Endothelial cell of umbilical vein (primary cell): ENCODE data around the gene KCTD21. TPM values are rescaled to one million over a fixed set of nuclear protein-coding genes. Genes with fewer than 3 reads are reported as not detected.

ENCODE experiments used
- BruUV-seq: library from RNA; stranded (reverse); fragments of 400-500 nt; replicated peaks from 2 replicates; lab custom pipeline; 2021; lab: Mats Ljungman, UMichigan
- CTCF ChIA-PET: fragments of 300-600, 350-600 bp; sonication (Branson Sonifier 250); formaldehyde crosslinking; loops from one replicate; lab custom pipeline; 2021; ENCODE audit warnings: antibody characterized with exemption, inconsistent platforms; lab: Charles Lee
- POLR2A ChIA-PET: fragments of 300-600, 350-600 bp; sonication (Branson Sonifier 250); formaldehyde crosslinking; loops from one replicate; lab custom pipeline; 2021; ENCODE audit warnings: antibody characterized with exemption, inconsistent platforms; lab: Charles Lee
- DNase-seq: peaks from one replicate; pipeline ENCODE4 v3.0.0-alpha.2; 2011; ENCODE audit warnings: low read depth, low spot score
- FAIRE-seq: peaks from 2 replicates; lab custom pipeline; 2011; peaks lifted over from hg19 to GRCh38; lab: Jason Lieb, UNC
- H2AFZ ChIP-seq: 2 replicates; pipeline ENCODE4 v1.6.0; 2012; ENCODE audit warnings: low read depth, low read length, control low read depth, inconsistent platforms
- H3K27ac ChIP-seq: 2 replicates; pipeline ENCODE4 v1.5.1; 2011; ENCODE audit warnings: low read depth, mild to moderate bottlenecking, control low read depth, low read length, moderate library complexity; ENCODE audit not compliant: insufficient read depth
- H3K27me3 ChIP-seq, 2 experiments: 2 replicates each; pipeline versions ENCODE4 v1.6.0 to v1.6.1; 2011; ENCODE audit warnings: low read length in 2 of 2, mixed read lengths in 1 of 2; ENCODE audit not compliant: control insufficient read depth in 2 of 2, insufficient read depth in 2 of 2
- H3K36me3 ChIP-seq, 2 experiments: 2 replicates in 1 of 2; 3 replicates in 1 of 2; pipeline ENCODE4 v1.5.1; 2011; ENCODE audit warnings: low read length in 2 of 2, mild to moderate bottlenecking in 1 of 2, moderate library complexity in 1 of 2; ENCODE audit not compliant: control insufficient read depth in 2 of 2, insufficient read depth in 2 of 2; ENCODE audit errors: extremely low read depth in 1 of 2
- H3K4me1 ChIP-seq: 3 replicates; pipeline ENCODE4 v1.5.1; 2011; ENCODE audit warnings: mild to moderate bottlenecking, low read length; ENCODE audit not compliant: control insufficient read depth, insufficient read depth; ENCODE audit errors: extremely low read depth
- H3K4me2 ChIP-seq: 2 replicates; pipeline ENCODE4 v1.6.1; 2011; ENCODE audit warnings: low read length, control low read depth, mixed read lengths; ENCODE audit not compliant: insufficient read depth
- H3K4me3 ChIP-seq, 3 experiments: fragments of 200-600 bp in 1 of 3; sonication (generic), shearing (Covaris generic) in 1 of 3; replicated peaks in 1 of 3; 2 replicates each; pipeline ENCODE4 v1.5.1; 2011 to 2016; ENCODE audit warnings: control low read depth in 3 of 3, low read length in 3 of 3, mild to moderate bottlenecking in 2 of 3, inconsistent platforms in 1 of 3, low read depth in 1 of 3, moderate library complexity in 1 of 3; ENCODE audit not compliant: insufficient read depth in 1 of 3
- H3K79me2 ChIP-seq: 2 replicates; pipeline ENCODE4 v1.6.0; 2012; ENCODE audit warnings: low read length, inconsistent platforms; ENCODE audit not compliant: control insufficient read depth, insufficient read depth
- H3K9ac ChIP-seq: replicated peaks from 2 replicates; pipeline ENCODE3; 2011; ENCODE audit warnings: low read length, control low read depth; ENCODE audit not compliant: insufficient read depth; ENCODE audit errors: extremely low read depth
- H3K9me1 ChIP-seq: replicated peaks from 3 replicates; pipeline ENCODE4 v1.6.0; 2011; ENCODE audit warnings: mild to moderate bottlenecking, low read length; ENCODE audit not compliant: control insufficient read depth, insufficient read depth; ENCODE audit errors: extremely low read depth
- H3K9me3 ChIP-seq: replicated peaks from 2 replicates; pipeline ENCODE4 v1.5.1; 2012; ENCODE audit warnings: low read length, inconsistent platforms; ENCODE audit not compliant: control insufficient read depth, insufficient read depth
- H4K20me1 ChIP-seq: replicated peaks from 2 replicates; pipeline ENCODE3; 2011; ENCODE audit warnings: mild to moderate bottlenecking, low read length; ENCODE audit not compliant: control insufficient read depth, insufficient read depth; ENCODE audit errors: extremely low read depth
- EZH2 ChIP-seq: IDR thresholded peaks from 2 replicates; pipeline ENCODE4 v1.6.1; 2012; ENCODE audit warnings: borderline replicate concordance, low read depth, mild to moderate bottlenecking, moderate library complexity, low read length, inconsistent platforms; ENCODE audit not compliant: severe bottlenecking
- FOS ChIP-seq: IDR thresholded peaks from 2 replicates; pipeline ENCODE4 v1.6.1; 2011; ENCODE audit warnings: mild to moderate bottlenecking, low read length, moderate library complexity, borderline replicate concordance; ENCODE audit not compliant: insufficient read depth
- GATA2 ChIP-seq: IDR thresholded peaks from 2 replicates; pipeline ENCODE4 v1.7.0; 2011; ENCODE audit warnings: low read depth, mild to moderate bottlenecking, moderate library complexity, mixed read lengths, low read length; ENCODE audit not compliant: insufficient read length, insufficient read depth
- JUN ChIP-seq: IDR thresholded peaks from 2 replicates; pipeline ENCODE4 v1.6.1; 2011; ENCODE audit warnings: borderline replicate concordance, low read depth; ENCODE audit not compliant: insufficient read length, insufficient read depth
- MAX ChIP-seq: IDR thresholded peaks from 2 replicates; pipeline ENCODE4 v1.6.1; 2011; ENCODE audit not compliant: insufficient read depth, insufficient read length
- MYC ChIP-seq: IDR thresholded peaks from one replicate; pipeline ENCODE4 v1.6.1; 2011; ENCODE audit warnings: mild to moderate bottlenecking, low read depth, low read length
- POLR2A ChIP-seq: IDR thresholded peaks from 2 replicates; pipeline ENCODE4 v1.6.1; 2012; ENCODE audit warnings: low read depth, mild to moderate bottlenecking, control low read depth, low read length
- POLR2AphosphoS5 ChIP-seq: IDR thresholded peaks from 2 replicates; pipeline ENCODE4 v1.6.1; 2012; ENCODE audit warnings: low read depth, mild to moderate bottlenecking, control low read depth, low read length, moderate library complexity; ENCODE audit not compliant: insufficient read depth
- dilution Hi-C: fragments of 300-500 bp; cut with MboI; formaldehyde crosslinking; loops from one replicate; pipeline ENCODE4 v1.15.0; 2019; ENCODE audit warnings: low sequenced_read_pairs; ENCODE audit not compliant: extremely low pct_ligation_motif_present
- intact Hi-C: fragments of 100-400 bp; cut with micrococcal nuclease; formaldehyde crosslinking; loops from one replicate; pipeline ENCODE4 v1.10.0; 2022
- polyA plus RNA-seq, 4 experiments: library from polyadenylated mRNA; depleted of rRNA in 3 of 4; stranded (reverse) in 3 of 4; unstranded in 1 of 4; fragments of >200 nt; gene quantifications; 2 replicates each; pipeline versions ENCODE4 v1.2.1 to v1.2.3, GENCODE V29; 2011 to 2012; ENCODE audit warnings: missing spikeins in 1 of 4
- total RNA-seq: library from RNA; stranded (reverse); gene quantifications from 2 replicates; pipeline ENCODE4 v1.2.3, GENCODE V29; 2021
- TF ChIP-seq, protein P1 (sequence below), 2 donors: IDR thresholded peaks; 1 replicate in 1 of 2; 2 replicates in 1 of 2; pipeline ENCODE4 v1.5.1; 2011; ENCODE audit warnings: low read length in 2 of 2, mild to moderate bottlenecking in 2 of 2, moderate library complexity in 2 of 2, control low read depth in 1 of 2, inconsistent platforms in 1 of 2, low read depth in 1 of 2; ENCODE audit not compliant: insufficient read depth in 1 of 2; ENCODE audit errors: extremely low read depth in 1 of 2

The KCTD21 gene
- total and polyA plus RNA-seq, 2 donors (not counting 3 experiments of a cell fraction or from before 2014, with no cell fraction given), result 8.5 to 11.9 TPM

- no peaks in the 10 kb centered on the region for H3K4me1 ChIP-seq
- CTCF ChIA-PET, result interaction anchor here (0.9 to 1.4 kb wide), 2 partner anchors 11 to 388 kb away, joined by 3 read pairs; partner anchors contain the start of gene KCTD21
- POLR2A ChIA-PET, result no interaction called here
- intact Hi-C loops, result no loop called here
- H3K9me1 ChIP-seq, result no peaks in the 10 kb centered on the region
- no peaks in the 10 kb centered on the region for H4K20me1 ChIP-seq
- TF ChIP-seq FOS (no peak), GATA2 (no peak), EZH2 (no peak), POLR2A (no peak), MYC (no peak), JUN (no peak), POLR2AphosphoS5 (no peak), MAX (no peak)
- TF ChIP-seq, protein P1, sequence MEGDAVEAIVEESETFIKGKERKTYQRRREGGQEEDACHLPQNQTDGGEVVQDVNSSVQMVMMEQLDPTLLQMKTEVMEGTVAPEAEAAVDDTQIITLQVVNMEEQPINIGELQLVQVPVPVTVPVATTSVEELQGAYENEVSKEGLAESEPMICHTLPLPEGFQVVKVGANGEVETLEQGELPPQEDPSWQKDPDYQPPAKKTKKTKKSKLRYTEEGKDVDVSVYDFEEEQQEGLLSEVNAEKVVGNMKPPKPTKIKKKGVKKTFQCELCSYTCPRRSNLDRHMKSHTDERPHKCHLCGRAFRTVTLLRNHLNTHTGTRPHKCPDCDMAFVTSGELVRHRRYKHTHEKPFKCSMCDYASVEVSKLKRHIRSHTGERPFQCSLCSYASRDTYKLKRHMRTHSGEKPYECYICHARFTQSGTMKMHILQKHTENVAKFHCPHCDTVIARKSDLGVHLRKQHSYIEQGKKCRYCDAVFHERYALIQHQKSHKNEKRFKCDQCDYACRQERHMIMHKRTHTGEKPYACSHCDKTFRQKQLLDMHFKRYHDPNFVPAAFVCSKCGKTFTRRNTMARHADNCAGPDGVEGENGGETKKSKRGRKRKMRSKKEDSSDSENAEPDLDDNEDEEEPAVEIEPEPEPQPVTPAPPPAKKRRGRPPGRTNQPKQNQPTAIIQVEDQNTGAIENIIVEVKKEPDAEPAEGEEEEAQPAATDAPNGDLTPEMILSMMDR (IDR thresholded peaks at IDR 0.05; ENCODE audit: extremely low read depth in 1 of 2, insufficient read depth in 1 of 2, low read depth in 1 of 2, low read length in 2 of 2), result no peak
- no peaks in the 10 kb centered on the region for H3K9me3 ChIP-seq
- H2AFZ ChIP-seq, result no peak overlapping the region
- no peaks in the 10 kb centered on the region for H3K27me3 ChIP-seq
- DNase-seq (no peak), FAIRE-seq (no peak)
- no peak overlapping the region for H3K9ac ChIP-seq
- dilution Hi-C loops, result no loop called here
- H3K27ac ChIP-seq, result no peak overlapping the region
- BruUV-seq, result no TSS peak
- no peaks in the 10 kb centered on the region for H3K79me2 ChIP-seq
- peaks cover 0 to 10% of the 10 kb centered on the region in 2 experiments for H3K36me3 ChIP-seq
- no peak overlapping the region for H3K4me2 ChIP-seq
- H3K4me3 ChIP-seq, result no peak overlapping the region
Measured at GRCh38 chr11:78177216-78177615, 11.2 kb downstream of the KCTD21 start.
